Measurements from ENCODE around the gene ZFP36L2.

GRCh38 chr2:43221124-43221762, 5.2 kb downstream of the ZFP36L2 start:
- TF ChIP-seq CTCF (IDR thresholded peaks at IDR 0.05) (no peak), POLR2A (IDR thresholded peaks at IDR 0.05) (peak in 1 of 2 donors; percentile 9)
